Peyer's patch (tissue), 4 donors: ENCODE measurements around the gene ARPC5L.

ENCODE experiments used
- CTCF ChIP-seq, 6 experiments: fragments of 450-650 bp in 4 of 6; fragments of 200-600 bp in 2 of 6; sonication (generic) in 1 of 6; IDR thresholded peaks; one replicate each; pipeline ENCODE4 v1.5.1; 2017 to 2019; ENCODE audit warnings: antibody characterized with exemption in 6 of 6, mild to moderate bottlenecking in 3 of 6, moderate library complexity in 1 of 6
- POLR2A ChIP-seq, 2 donors: fragments of 450-650 bp; IDR thresholded peaks; one replicate each; pipeline ENCODE4 v1.5.1; 2017; ENCODE audit warnings: antibody characterized with exemption in 2 of 2, mild to moderate bottlenecking in 2 of 2, moderate library complexity in 2 of 2

GRCh38 chr9:124890179-124890578 is 28.2 kb downstream of the ARPC5L start:
- TF ChIP-seq CTCF (IDR thresholded peaks at IDR 0.05) (no peak), POLR2A (IDR thresholded peaks at IDR 0.05) (no peak)
